ENCODE data around the gene FBXL5.

The FBXL5 gene

DNA sequence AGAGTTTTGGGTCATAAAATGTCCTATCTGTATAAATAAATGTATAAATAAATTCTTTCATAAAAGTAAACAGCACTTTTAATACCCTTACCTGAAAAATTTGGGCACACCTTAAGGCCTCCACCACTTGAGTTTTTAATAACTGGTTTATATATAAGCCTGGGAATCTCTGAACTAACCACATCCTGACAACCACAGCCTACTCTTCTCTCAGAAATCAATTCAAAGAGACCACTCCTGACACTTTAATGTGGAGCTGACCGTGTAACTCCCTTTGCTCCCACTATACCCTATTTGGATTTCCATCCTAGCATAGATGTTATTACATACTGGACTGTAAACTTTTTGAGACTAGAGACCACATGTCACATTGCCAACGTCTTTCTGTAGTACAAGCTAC lies 3.5 kb downstream of the FBXL5 start:
- no peak overlapping the region for H3K27ac ChIP-seq (ENCODE audit: low read depth, low read length)
- peaks cover 62% of the 10 kb centered on the region for H3K79me2 ChIP-seq (ENCODE audit: insufficient read depth, low read length)
- peaks cover 3% of the 10 kb centered on the region; the same call in 1 of the 2 replicates for H4K20me1 ChIP-seq (ENCODE audit: low read depth, low read length)
- H3K4me3 ChIP-seq (ENCODE audit: insufficient read depth, low read length, poor library complexity, severe bottlenecking), result no peak overlapping the region
- H3F3A ChIP-seq (ENCODE audit: insufficient read depth), result peaks cover 7% of the 10 kb centered on the region
- no peak overlapping the region for H2AFZ ChIP-seq (ENCODE audit: low read depth, low read length, severe bottlenecking)
- H3K36me3 ChIP-seq (ENCODE audit: low read length), result no peaks in the 10 kb centered on the region
- H3K9me2 ChIP-seq (replicated peaks; ENCODE audit: insufficient read depth, low read length), result no peaks in the 10 kb centered on the region
- H3K9ac ChIP-seq (ENCODE audit: low read length), result no peak overlapping the region
- H3K4me2 ChIP-seq (ENCODE audit: low read depth, low read length, poor library complexity, severe bottlenecking), result peak overlapping the region; percentile 9
- no peaks in the 10 kb centered on the region for H3K27me3 ChIP-seq (ENCODE audit: low read length)
- TF ChIP-seq EZH2phosphoT487 (conservative IDR thresholded peaks at IDR 0.05; ENCODE audit: low read length), result no peak
- TF ChIP-seq, protein P1, sequence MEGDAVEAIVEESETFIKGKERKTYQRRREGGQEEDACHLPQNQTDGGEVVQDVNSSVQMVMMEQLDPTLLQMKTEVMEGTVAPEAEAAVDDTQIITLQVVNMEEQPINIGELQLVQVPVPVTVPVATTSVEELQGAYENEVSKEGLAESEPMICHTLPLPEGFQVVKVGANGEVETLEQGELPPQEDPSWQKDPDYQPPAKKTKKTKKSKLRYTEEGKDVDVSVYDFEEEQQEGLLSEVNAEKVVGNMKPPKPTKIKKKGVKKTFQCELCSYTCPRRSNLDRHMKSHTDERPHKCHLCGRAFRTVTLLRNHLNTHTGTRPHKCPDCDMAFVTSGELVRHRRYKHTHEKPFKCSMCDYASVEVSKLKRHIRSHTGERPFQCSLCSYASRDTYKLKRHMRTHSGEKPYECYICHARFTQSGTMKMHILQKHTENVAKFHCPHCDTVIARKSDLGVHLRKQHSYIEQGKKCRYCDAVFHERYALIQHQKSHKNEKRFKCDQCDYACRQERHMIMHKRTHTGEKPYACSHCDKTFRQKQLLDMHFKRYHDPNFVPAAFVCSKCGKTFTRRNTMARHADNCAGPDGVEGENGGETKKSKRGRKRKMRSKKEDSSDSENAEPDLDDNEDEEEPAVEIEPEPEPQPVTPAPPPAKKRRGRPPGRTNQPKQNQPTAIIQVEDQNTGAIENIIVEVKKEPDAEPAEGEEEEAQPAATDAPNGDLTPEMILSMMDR (IDR thresholded peaks at IDR 0.05; ENCODE audit: insufficient read depth, low read length, poor library complexity, severe bottlenecking), result no peak
- no peaks in the 10 kb centered on the region for H3K9me3 ChIP-seq (ENCODE audit: insufficient read depth, low read length)

DNA sequence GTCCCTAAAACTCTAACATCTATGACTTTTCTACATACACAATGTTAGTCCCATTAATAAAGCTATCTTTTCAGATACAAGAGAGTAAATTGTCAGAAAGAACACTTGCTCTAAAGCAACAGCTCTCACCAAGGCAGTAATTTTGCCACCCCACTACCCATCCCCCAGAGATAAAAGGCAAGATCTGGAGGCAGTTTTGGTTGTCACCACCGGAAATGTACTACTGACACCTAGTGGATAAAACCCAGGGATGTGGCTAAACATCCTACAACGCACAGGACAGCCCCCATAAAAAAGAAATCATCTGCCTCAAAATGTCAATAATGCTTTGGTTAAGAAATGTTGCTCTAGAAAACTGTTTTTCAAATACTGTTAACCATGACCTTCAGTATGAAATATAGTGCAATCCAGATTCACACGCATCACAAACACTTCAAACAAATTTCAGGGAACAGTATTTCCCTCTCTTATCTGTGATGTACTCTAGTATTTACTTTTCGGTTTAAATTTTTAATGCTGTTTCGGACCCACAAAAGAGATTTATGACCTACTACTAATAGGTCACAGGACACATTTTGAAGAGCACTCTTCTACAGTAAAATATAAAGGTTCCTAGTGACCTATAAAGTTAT lies 5.1 kb downstream of the FBXL5 start:
- Histone ChIP-seq H3K79me2 (ENCODE audit: insufficient read depth, low read length) (peaks cover 72% of the 10 kb centered on the region), H3K9ac (ENCODE audit: low read length) (no peak overlapping the region), H3F3A (ENCODE audit: insufficient read depth) (no peaks in the 10 kb centered on the region; the same call in 1 of the 2 replicates), H4K20me1 (ENCODE audit: low read depth, low read length) (peaks cover 3% of the 10 kb centered on the region; the same call in 1 of the 2 replicates), H3K36me3 (ENCODE audit: low read length) (no peaks in the 10 kb centered on the region), H3K4me3 (ENCODE audit: insufficient read depth, low read length, poor library complexity, severe bottlenecking) (no peak overlapping the region), H3K27me3 (ENCODE audit: low read length) (no peaks in the 10 kb centered on the region), H3K27ac (ENCODE audit: low read depth, low read length) (no peak overlapping the region), H3K4me2 (ENCODE audit: low read depth, low read length, poor library complexity, severe bottlenecking) (peak overlapping the region; percentile 13), H2AFZ (ENCODE audit: low read depth, low read length, severe bottlenecking) (no peak overlapping the region), H3K9me3 (ENCODE audit: insufficient read depth, low read length) (no peaks in the 10 kb centered on the region), H3K9me2 (replicated peaks; ENCODE audit: insufficient read depth, low read length) (no peaks in the 10 kb centered on the region)
- TF ChIP-seq, protein P1 (IDR thresholded peaks at IDR 0.05; ENCODE audit: insufficient read depth, low read length, poor library complexity, severe bottlenecking), result peak; percentile 75
- no peak for TF ChIP-seq EZH2phosphoT487 (conservative IDR thresholded peaks at IDR 0.05; ENCODE audit: low read length)

DNA sequence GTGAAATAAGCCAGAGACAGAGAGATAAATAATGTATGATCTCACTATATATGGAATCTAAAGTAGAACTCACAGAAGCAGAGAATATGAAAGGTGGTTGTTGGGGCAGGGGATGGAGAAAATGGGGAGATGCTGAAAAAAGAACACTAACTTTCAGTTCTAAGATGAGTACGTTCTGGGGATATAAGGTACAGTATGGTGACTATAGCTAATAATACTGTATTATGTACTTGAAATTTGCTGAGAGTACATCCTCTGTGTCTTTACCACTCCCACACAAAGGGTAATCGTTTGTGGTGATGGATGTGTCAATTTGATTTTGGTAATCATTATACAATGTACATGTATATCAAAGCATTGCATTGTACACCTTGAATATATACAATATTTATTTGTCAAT lies 6.6 kb downstream of the FBXL5 start:
- no peak overlapping the region for H3K27ac ChIP-seq (ENCODE audit: low read depth, low read length)
- H3K9me2 ChIP-seq (replicated peaks; ENCODE audit: insufficient read depth, low read length), result no peaks in the 10 kb centered on the region
- no peaks in the 10 kb centered on the region for H3K9me3 ChIP-seq (ENCODE audit: insufficient read depth, low read length)
- H2AFZ ChIP-seq (ENCODE audit: low read depth, low read length, severe bottlenecking), result no peak overlapping the region
- no peaks in the 10 kb centered on the region; the same call in 1 of the 2 replicates for H3F3A ChIP-seq (ENCODE audit: insufficient read depth)
- peaks cover 3% of the 10 kb centered on the region; the same call in 1 of the 2 replicates for H4K20me1 ChIP-seq (ENCODE audit: low read depth, low read length)
- H3K79me2 ChIP-seq (ENCODE audit: insufficient read depth, low read length), result peaks cover 72% of the 10 kb centered on the region
- H3K4me2 ChIP-seq (ENCODE audit: low read depth, low read length, poor library complexity, severe bottlenecking), result no peak overlapping the region
- no peak overlapping the region for H3K4me3 ChIP-seq (ENCODE audit: insufficient read depth, low read length, poor library complexity, severe bottlenecking)
- no peak overlapping the region for H3K9ac ChIP-seq (ENCODE audit: low read length)
- no peaks in the 10 kb centered on the region for H3K27me3 ChIP-seq (ENCODE audit: low read length)
- no peaks in the 10 kb centered on the region for H3K36me3 ChIP-seq (ENCODE audit: low read length)
- no peak for TF ChIP-seq EZH2phosphoT487 (conservative IDR thresholded peaks at IDR 0.05; ENCODE audit: low read length)
- TF ChIP-seq, protein P1 (IDR thresholded peaks at IDR 0.05; ENCODE audit: insufficient read depth, low read length, poor library complexity, severe bottlenecking), result no peak
